ENCODE data around the gene LHX2. TPM values are rescaled to one million over a fixed set of nuclear protein-coding genes. Genes with fewer than 3 reads are reported as not detected.

LHX2 gene
- polyA plus RNA-seq, 3 donors, result 0.12 TPM; not detected in 2

DNA sequence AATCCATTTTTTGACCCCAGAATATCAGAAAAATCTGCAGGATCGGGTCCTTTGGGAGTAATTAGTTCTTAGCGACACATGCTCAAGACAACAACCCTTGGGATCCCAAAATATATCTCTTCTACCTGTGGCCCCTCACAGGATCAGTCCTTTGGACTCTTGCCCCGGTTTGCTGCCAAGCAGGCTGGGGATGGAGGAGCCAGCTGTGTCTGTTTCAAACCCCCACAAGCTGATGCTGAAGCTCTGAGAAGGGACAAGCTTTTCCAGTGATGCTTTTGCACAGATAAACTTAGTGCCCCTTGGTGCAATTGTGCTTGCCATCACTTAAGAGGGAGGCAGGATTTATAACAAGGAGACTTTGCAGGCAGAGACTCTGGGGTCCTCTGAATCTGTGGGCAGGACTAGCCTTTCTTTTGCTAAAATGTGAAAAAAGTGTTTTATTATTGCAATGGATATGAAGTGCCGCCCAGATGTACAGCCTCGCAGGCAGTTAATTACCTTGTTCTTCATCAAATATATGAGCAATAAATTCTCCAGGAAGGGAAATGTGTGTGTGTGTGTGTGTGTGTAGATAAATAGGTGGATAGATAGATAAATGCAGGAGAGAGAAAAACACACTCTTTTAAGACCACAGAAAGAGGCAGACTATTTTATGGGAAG, 9.6 kb upstream of the LHX2 start:
- Histone ChIP-seq H3K4me2 (replicated peaks; ENCODE audit: extremely low read depth, low read length, poor library complexity, severe bottlenecking) (no peak overlapping the region), H2AFZ (ENCODE audit: insufficient read depth, low read depth, low read length, poor library complexity, severe bottlenecking) (no peak overlapping the region), H3K4me3 (replicated peaks in 1 of 3; ENCODE audit: low read depth in 2 of 3, low read length in 3 of 3) (no peak overlapping the region), H3K79me2 (ENCODE audit: insufficient read depth, low read length) (no peaks in the 10 kb centered on the region), H3K36me3 (replicated peaks in 1 of 2; ENCODE audit: control insufficient read depth in 1 of 2, insufficient read depth in 2 of 2, low read length in 2 of 2) (no peaks in the 10 kb centered on the region), H3K27me3 (ENCODE audit: control insufficient read depth in 2 of 2, insufficient read depth in 2 of 2, low read length in 2 of 2) (peaks cover 82% of the 10 kb centered on the region in 2 donors), H3K27ac (ENCODE audit: low read depth in 1 of 2, low read length in 2 of 2) (no peak overlapping the region), H3K4me1 (ENCODE audit: control insufficient read depth in 1 of 2, insufficient read depth in 2 of 2, low read length in 2 of 2) (peaks cover 28 to 35% of the 10 kb centered on the region in 2 donors), H3K9ac (ENCODE audit: insufficient read depth, low read length, poor library complexity, severe bottlenecking) (no peak overlapping the region), H4K20me1 (ENCODE audit: insufficient read depth, low read length) (peaks cover 13% of the 10 kb centered on the region), H3K9me3 (replicated peaks in 1 of 2; ENCODE audit: control insufficient read depth in 1 of 2, insufficient read depth in 1 of 2, low read length in 2 of 2) (peaks cover 0 to 49% of the 10 kb centered on the region in 2 donors)
- Mint-ChIP-seq H3K4me1 (peaks cover 52% of the 10 kb centered on the region), H3K9me3 (peaks cover 3 to 40% (median 23%) of the 10 kb centered on the region in 7 donors), H3K27ac (no peak overlapping the region), H3K27me3 (ENCODE audit: low read depth in 3 of 3) (peaks cover 89 to 92% (median 91%) of the 10 kb centered on the region in 3 donors), H3K4me3 (peak overlapping the region in 1 of 2 donors; percentile 94), H3K36me3 (peaks cover 8 to 25% of the 10 kb centered on the region in 2 donors)
- no peak for DNase-seq
- TF ChIP-seq, protein P1, sequence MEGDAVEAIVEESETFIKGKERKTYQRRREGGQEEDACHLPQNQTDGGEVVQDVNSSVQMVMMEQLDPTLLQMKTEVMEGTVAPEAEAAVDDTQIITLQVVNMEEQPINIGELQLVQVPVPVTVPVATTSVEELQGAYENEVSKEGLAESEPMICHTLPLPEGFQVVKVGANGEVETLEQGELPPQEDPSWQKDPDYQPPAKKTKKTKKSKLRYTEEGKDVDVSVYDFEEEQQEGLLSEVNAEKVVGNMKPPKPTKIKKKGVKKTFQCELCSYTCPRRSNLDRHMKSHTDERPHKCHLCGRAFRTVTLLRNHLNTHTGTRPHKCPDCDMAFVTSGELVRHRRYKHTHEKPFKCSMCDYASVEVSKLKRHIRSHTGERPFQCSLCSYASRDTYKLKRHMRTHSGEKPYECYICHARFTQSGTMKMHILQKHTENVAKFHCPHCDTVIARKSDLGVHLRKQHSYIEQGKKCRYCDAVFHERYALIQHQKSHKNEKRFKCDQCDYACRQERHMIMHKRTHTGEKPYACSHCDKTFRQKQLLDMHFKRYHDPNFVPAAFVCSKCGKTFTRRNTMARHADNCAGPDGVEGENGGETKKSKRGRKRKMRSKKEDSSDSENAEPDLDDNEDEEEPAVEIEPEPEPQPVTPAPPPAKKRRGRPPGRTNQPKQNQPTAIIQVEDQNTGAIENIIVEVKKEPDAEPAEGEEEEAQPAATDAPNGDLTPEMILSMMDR (IDR thresholded peaks at IDR 0.05), result no peak
- intact Hi-C loops (cut with micrococcal nuclease), result no loop called here
- 0% methylated on average over 1 of the region's 5 CpGs for WGBS (ENCODE audit: insufficient coverage)

DNA sequence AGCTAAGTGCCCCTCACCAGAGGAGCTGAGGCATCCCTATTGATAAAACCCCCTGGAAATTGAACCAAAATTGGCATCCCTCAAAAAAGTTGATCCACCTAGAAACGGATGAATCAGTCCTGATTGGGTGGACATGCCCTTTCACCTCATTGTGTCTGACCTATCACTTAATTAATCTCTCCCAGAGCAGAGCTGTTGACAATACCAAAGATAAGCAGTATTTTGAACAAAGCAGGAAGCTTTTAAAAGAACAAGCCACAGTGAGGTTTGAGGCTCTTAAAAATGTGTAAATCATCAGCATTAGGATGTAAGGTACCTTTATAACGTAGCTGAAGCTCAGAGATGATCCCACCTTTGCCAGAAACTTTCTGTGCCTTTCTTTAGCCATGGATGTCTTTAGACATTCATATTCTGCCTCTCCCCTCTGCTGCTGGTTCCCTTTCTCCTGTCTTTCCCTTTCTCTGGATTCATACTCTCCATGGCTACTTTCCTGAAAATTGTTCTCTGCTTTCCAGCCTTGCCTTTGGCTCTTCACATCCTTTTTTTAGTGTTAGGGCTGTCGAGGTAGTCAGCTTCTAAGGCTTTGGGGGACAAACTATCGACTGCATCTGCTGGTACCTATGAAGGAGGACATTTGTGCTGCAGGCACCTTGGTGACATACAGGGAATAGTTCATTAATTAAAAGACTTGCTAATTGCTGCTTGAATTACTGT, 7.8 kb upstream of the LHX2 start:
- Histone ChIP-seq H3K4me3 (replicated peaks in 1 of 3; ENCODE audit: low read depth in 2 of 3, low read length in 3 of 3) (no peak overlapping the region), H3K79me2 (ENCODE audit: insufficient read depth, low read length) (no peaks in the 10 kb centered on the region), H3K4me2 (replicated peaks; ENCODE audit: extremely low read depth, low read length, poor library complexity, severe bottlenecking) (no peak overlapping the region), H2AFZ (ENCODE audit: insufficient read depth, low read depth, low read length, poor library complexity, severe bottlenecking) (no peak overlapping the region), H3K36me3 (replicated peaks in 1 of 2; ENCODE audit: control insufficient read depth in 1 of 2, insufficient read depth in 2 of 2, low read length in 2 of 2) (no peaks in the 10 kb centered on the region), H4K20me1 (ENCODE audit: insufficient read depth, low read length) (peaks cover 20% of the 10 kb centered on the region), H3K9me3 (replicated peaks in 1 of 2; ENCODE audit: control insufficient read depth in 1 of 2, insufficient read depth in 1 of 2, low read length in 2 of 2) (peaks cover 0 to 62% of the 10 kb centered on the region in 2 donors), H3K4me1 (ENCODE audit: control insufficient read depth in 1 of 2, insufficient read depth in 2 of 2, low read length in 2 of 2) (peaks cover 20 to 27% of the 10 kb centered on the region in 2 donors), H3K9ac (ENCODE audit: insufficient read depth, low read length, poor library complexity, severe bottlenecking) (no peak overlapping the region), H3K27me3 (ENCODE audit: control insufficient read depth in 2 of 2, insufficient read depth in 2 of 2, low read length in 2 of 2) (peaks cover 91% of the 10 kb centered on the region in 2 donors), H3K27ac (ENCODE audit: low read depth in 1 of 2, low read length in 2 of 2) (no peak overlapping the region)
- 8% methylated on average over 2 of the region's 4 CpGs for WGBS (ENCODE audit: insufficient coverage)
- intact Hi-C loops (cut with micrococcal nuclease), result no loop called here
- no peak for DNase-seq
- no peak overlapping the region for H3K27ac Mint-ChIP-seq
- H3K4me3 Mint-ChIP-seq, result peak overlapping the region in 1 of 2 donors; percentile 82
- H3K4me1 Mint-ChIP-seq, result peaks cover 43% of the 10 kb centered on the region
- peaks cover 0 to 42% (median 21%) of the 10 kb centered on the region in 7 donors for H3K9me3 Mint-ChIP-seq
- H3K27me3 Mint-ChIP-seq (ENCODE audit: low read depth in 3 of 3), result peaks cover 89 to 93% (median 92%) of the 10 kb centered on the region in 3 donors
- TF ChIP-seq, protein P1 (IDR thresholded peaks at IDR 0.05), result no peak
- H3K36me3 Mint-ChIP-seq, result peaks cover 4 to 28% of the 10 kb centered on the region in 2 donors

Measured in CD14-positive monocyte (primary cell).